GM12878 (cell line): ENCODE data around the gene CREB3L1.

Experiments used
- BMI1 ChIP-seq: fragments of 450-650 bp; IDR thresholded peaks from 2 replicates; pipeline ENCODE4 v1.6.1; 2016; ENCODE audit warnings: mild to moderate bottlenecking, moderate library complexity, borderline replicate concordance
- POLR2A ChIP-seq: IDR thresholded peaks from 2 replicates; pipeline ENCODE4 v1.6.1; 2011; ENCODE audit warnings: low read depth, mild to moderate bottlenecking, low read length

- TF ChIP-seq POLR2A: no peak
- TF ChIP-seq BMI1: no peak
These were observed 6.1 kb upstream of the CREB3L1 start for GRCh38 chr11:46271407-46271806.
